IPS-18c (cell line): Measurements from ENCODE around the gene USP27X.

ENCODE experiments used
- H3K4me3 ChIP-seq: 2 replicates; pipeline ENCODE4 v1.7.0; 2013; ENCODE audit warnings: low read depth, mild to moderate bottlenecking, low read length, moderate library complexity; ENCODE audit not compliant: insufficient read depth
- H3K9me3 ChIP-seq: one replicate; pipeline ENCODE4 v1.6.1; 2013; ENCODE audit warnings: mild to moderate bottlenecking, low read length, moderate library complexity; ENCODE audit not compliant: control insufficient read depth, insufficient read depth

The USP27X gene

GRCh38 chrX:49877397-49878101 is 1.7 kb upstream of the USP27X start:
- Histone ChIP-seq H3K4me3 (no peak overlapping the region), H3K9me3 (no peaks in the 10 kb centered on the region)

GRCh38 chrX:49878128-49878833 is 1.0 kb upstream of the USP27X start:
- Histone ChIP-seq H3K9me3 (no peaks in the 10 kb centered on the region), H3K4me3 (peak overlapping the region; percentile 60)

DNA sequence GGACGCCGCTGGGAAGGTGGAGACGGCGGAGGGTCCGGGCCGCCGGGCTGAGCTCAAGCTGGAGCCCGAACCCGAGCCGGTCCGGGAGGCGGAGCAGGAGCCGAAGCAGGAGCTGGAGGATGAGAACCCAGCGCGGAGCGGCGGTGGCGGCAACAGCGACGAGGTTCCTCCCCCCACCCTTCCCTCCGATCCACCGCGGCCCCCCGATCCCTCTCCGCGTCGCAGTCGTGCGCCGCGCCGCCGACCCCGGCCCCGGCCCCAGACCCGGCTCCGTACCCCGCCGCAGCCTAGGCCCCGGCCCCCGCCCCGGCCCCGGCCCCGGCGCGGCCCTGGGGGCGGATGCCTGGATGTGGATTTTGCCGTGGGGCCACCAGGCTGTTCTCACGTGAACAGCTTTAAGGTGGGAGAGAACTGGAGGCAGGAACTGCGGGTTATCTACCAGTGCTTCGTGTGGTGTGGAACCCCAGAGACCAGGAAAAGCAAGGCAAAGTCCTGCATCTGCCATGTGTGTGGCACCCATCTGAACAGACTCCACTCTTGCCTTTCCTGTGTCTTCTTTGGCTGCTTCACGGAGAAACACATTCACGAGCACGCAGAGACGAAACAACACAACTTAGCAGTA is 483 bp downstream of the USP27X start:
- Histone ChIP-seq H3K9me3 (peaks cover 2% of the 10 kb centered on the region), H3K4me3 (peak overlapping the region; percentile 60)

GRCh38 chrX:49880668-49881067 is 1.4 kb downstream of the USP27X start:
- Histone ChIP-seq H3K4me3 (0 out of 2 replicates have a peak overlapping the region, but pooled peaks have one; percentile 16), H3K9me3 (peaks cover 6% of the 10 kb centered on the region)

- H3K9me3 ChIP-seq = peaks cover 9% of the 10 kb centered on the region
- H3K4me3 ChIP-seq = no peak overlapping the region
Measured at GRCh38 chrX:49884290-49884862, 5.1 kb downstream of the USP27X start.

DNA sequence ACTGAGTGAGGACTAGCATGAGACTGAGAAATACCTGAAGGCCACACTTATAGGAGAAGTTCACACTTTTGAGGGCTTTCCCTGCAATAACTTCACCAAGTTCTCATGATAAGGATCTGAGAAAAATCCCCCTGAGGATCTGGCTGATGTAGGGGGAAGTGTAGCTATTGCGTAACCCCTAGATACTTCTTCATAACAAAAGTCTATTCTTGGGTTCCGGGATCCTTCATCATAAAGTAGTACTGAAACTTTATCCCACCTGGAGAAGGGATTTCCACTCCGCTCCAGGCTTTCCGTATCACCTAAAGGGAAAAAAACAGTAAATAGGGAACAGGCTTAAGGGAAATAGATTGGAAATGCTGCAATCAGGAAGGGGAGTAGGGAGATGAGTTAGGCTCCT is 13.3 kb downstream of the USP27X start:
- H3K9me3 ChIP-seq = peaks cover 3% of the 10 kb centered on the region

DNA sequence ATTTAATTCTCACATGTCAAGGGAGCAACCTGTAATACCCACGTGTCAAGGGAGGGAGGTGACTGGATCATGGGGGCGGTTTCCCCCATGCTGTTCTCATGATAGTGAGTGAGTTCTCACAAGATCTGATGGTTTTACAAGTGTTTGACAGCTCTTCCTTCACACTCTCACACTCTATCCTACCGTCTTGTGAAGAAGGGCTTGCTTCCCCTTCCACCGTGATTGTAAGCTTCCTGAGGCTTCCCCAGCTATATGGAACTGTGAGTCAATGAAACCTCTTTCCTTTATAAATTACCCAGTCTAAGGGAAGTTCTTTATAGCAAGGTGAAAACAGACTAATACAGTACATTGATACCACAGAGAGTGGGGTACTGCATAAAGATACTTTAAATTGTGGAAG is 17.7 kb downstream of the USP27X start:
- Histone ChIP-seq H3K9me3 (peaks cover 6% of the 10 kb centered on the region), H3K4me3 (no peak overlapping the region)

More for the DNA sequence above, 13.3 kb downstream of the USP27X start:
- H3K4me3 ChIP-seq = no peak overlapping the region

- peaks cover 6% of the 10 kb centered on the region for H3K9me3 ChIP-seq
- no peak overlapping the region for H3K4me3 ChIP-seq
Measured at GRCh38 chrX:49901048-49901447, 21.8 kb downstream of the USP27X start.

DNA sequence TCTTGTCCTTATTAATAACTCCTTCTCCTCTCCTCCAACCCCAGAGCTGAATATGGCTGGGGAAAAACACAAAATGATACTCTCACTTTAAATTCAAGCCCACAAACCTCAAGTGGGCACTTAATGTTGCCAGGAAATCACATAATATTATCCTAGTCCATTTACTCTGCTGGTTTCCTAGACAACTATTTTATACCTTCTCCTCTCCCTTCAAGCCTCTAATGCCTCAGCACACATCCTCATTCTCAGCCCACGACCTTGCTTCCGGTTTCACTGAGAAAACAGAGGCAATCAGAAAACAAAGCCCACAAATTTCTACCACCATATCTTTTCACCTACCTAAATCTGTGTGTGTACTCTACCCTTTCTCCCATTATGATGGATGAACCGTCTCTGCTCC is 31.1 kb downstream of the USP27X start:
- no peak overlapping the region for H3K4me3 ChIP-seq
- H3K9me3 ChIP-seq = peaks cover 2% of the 10 kb centered on the region

GRCh38 chrX:49912086-49912485 is 32.8 kb downstream of the USP27X start:
- Histone ChIP-seq H3K9me3 (peaks cover 2% of the 10 kb centered on the region), H3K4me3 (no peak overlapping the region)

DNA sequence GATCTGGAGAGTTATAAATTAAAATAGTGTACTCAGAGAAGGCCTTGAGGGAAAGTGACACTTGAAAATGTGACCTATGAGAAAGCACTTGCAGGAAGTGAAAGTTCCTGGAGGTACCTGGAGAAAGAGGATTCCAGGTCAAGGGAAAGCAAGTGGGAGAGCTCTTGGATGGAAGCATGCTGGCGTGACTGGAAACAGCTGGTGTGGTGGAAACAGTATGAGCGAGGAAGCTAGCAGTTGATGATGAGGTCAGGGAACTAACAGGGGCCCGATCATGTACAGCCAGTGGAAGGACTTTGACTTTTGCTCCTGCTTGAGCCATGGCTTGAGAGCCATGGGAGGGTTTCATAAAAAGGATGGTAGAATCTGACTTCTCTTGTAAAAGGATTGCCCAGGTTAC is 33.6 kb downstream of the USP27X start:
- H3K4me3 ChIP-seq = no peak overlapping the region

GRCh38 chrX:49915361-49916222 is 36.3 kb downstream of the USP27X start:
- no peak overlapping the region for H3K4me3 ChIP-seq
- peaks cover 4% of the 10 kb centered on the region for H3K9me3 ChIP-seq

More for the DNA sequence above, 33.6 kb downstream of the USP27X start:
- peaks cover 2% of the 10 kb centered on the region for H3K9me3 ChIP-seq

DNA sequence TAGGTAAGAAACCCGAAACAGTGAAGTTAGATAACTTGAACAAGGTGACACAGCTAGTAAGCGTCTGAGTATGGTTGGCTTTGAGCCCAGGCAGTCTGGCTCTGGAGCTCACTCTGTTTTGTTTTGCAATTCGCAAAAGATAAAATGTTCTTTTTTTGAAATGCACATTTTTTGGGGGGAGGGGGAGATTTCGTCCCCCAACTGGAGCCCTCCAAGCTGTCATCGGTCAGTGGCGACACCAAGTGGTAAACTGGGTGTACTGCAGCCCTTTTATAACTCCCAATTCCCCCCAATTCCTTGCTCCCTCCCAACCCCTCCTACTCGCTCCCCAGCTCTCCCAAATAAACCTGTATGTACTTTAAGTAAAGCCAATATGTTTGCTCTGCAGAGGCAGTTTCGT is 40.3 kb downstream of the USP27X start:
- H3K9me3 ChIP-seq = peaks cover 2% of the 10 kb centered on the region
- H3K4me3 ChIP-seq = no peak overlapping the region

DNA sequence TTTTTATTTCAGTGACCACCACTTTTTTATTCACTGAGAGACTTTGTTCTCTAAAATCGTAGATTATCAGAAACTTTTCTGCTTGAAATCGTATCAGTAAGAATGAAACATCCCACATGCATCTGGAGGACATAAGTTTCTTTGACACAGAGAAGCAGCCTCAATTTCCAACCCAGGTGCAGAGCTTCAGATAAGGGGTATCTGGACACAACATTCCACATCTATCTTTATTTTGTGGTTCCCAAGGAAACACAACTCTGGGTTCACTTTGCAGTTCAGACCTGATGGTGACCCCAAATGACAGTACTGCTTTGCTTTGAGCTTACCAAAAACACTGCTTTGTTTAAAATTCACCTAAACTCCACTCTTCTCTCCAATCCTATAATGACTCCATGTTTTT is 41.8 kb downstream of the USP27X start:
- Histone ChIP-seq H3K9me3 (peaks cover 2% of the 10 kb centered on the region), H3K4me3 (no peak overlapping the region)

DNA sequence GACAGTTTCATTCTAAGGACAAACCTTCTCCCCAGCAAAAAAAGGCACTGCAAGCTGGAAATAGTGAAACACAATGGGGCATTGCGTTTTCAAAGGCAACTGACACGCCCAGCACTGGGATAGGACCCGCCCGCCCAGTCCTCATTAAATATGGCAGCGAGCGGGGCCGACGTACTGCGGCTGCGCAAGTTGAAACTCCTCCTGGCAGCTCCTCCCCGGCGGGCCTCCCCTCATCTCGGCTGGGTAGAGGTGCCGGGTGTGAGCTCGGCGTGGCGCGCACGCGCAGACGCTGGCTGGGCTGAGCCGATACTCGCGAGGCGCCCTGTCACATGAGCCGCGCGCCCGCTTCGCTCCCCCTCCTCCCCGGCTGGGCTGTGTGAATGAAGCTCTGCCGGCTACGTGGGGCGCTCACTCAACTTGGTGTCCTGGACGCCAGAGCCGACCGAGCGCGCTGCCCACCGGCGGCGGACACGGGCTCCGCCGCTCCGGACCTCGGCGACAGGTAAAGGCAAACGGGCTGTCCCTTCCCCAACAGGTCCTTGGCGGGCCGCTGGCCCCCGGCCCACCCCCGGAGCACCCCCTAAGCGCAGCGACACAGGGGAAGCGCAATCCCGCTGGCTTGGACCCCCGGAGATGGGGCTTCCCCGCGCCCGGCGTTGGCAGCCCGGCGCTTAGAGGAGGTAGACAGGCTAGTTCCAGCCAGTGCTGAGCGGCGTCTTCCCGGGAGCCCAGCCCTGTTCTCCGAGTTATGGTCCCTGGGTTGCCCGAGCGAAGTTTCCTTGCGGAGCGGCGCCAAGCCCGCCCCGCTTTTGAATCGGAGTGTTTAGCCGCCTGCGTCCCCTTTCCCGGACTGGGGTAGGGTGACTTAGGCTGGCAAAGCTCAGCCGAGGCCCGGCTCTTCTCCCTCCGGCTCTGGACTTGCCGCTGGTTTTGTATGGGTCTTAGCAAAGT is 43.3 kb downstream of the USP27X start, which contains the start of gene CLCN5:
Gene CLCN5 (plus strand): TSS at position 306 of the 951 bp plus-strand sequence. CDS start 2,703 bp downstream, outside the sequence.
- peak within 1 kb of the TSS; percentile 65 for H3K4me3 ChIP-seq
- peaks cover 2% of the 10 kb centered on the region for H3K9me3 ChIP-seq

DNA sequence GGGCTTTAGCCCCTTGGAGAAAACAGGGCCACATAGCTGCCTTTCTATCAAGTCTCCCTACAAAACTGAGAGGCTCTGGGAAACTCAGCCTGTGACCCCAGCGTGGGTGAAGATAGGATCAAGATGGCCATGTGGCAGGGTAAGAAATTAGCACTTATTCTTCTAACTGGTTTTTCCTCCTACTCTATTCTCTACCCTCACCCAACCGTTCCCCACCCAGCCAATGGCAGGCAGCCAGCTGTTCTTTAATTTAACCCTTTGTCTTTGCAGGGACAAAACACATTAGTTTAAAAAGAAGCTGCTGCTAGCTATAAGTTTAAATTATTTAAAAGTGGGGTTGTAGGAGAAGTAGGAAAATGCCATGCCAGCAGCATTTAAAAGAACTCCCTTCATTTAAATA is 45.9 kb downstream of the USP27X start:
- Histone ChIP-seq H3K9me3 (no peaks in the 10 kb centered on the region), H3K4me3 (no peak overlapping the region)
